ENCODE data around the gene AARS2. TPM values are rescaled to one million over a fixed set of nuclear protein-coding genes. Genes with fewer than 3 reads are reported as not detected.
"Not testable (repeated sequence)": the region's sequence is repeated elsewhere in the genome, so short reads cannot be mapped to it uniquely, and the experiment has no call there.

Gene AARS2
- 8.1 and 9.7 TPM in 2 replicates for total RNA-seq

GRCh38 chr6:44312901-44313788 lies at the start of gene AARS2:
Gene AARS2 (minus strand): TSS chr6:44313347. CDS start chr6:44313323, 24 bp downstream.
- DNase-seq (ENCODE audit: low read depth in 2 of 2) = peak; percentile 89 to 92

- DNase-seq (ENCODE audit: low read depth in 2 of 2) = no peak
These were observed 48.8 kb upstream of the AARS2 start for GRCh38 chr6:44361947-44362346.

- DNase-seq (ENCODE audit: low read depth in 2 of 2) = no peak
These were observed 46.8 kb upstream of the AARS2 start for GRCh38 chr6:44359973-44360372.

DNA sequence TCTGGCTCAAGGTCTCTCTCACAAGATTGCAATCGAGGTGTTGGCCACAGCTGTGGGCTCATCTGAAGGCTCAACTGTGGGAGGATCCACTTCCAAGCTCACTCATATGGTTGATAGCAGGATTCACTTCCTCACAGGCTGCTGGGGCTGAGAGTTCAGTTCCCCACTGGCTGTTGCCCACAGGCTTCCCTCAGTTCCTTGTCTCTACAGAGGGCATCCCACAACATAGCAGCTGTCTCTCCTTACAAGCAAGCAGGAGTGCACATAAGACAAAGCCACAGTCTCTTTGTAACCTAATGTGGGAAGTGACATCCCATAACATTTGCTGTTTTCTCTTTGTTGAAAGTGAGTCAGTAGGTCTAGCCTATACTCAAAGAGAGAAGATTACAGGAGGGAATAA lies 43.3 kb upstream of the AARS2 start:
- DNase-seq (ENCODE audit: low read depth in 2 of 2) = no peak

- no peak for DNase-seq (ENCODE audit: low read depth in 2 of 2)
These were observed 42.5 kb upstream of the AARS2 start for GRCh38 chr6:44355640-44356039.

DNA sequence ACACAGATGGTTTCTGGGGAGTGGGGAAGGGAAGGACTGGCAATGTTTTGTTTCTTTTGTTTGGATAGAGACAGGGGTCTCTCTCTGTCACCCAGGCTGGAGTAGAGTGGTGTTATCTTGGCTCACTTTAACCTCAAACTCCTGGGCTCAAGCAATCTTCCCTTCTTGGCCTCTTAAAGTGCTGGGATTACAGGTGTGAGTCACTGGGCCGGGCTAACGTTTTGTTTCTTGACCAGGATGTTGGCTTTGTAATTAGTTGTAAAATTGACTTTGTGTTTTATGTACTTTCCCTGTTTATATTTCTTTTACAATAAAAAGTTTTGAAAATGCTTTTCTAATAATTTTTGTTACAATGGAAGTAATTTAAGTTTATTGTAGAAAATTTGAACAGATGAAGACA lies 40.2 kb upstream of the AARS2 start:
- DNase-seq (ENCODE audit: low read depth in 2 of 2) = no peak

DNA sequence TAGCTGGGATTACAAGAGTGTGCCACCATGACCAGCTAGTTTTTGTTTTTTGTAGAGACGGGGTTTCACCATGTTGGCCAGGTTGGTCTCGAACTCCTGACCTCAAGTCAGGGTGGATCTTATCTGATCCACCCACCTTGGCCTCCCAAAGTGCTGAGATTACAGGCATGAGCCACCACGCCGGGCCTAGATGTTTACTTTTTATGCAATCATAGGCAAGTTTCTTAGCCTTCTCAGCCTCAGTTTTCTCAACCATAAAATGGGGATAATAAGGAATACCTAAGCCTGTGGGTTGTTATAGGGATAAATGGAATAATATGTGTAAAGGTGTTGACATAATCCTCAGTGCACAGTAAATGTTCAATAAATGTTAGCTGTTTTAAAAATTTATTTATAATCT lies 39.1 kb upstream of the AARS2 start:
- DNase-seq (ENCODE audit: low read depth in 2 of 2) = no peak

DNA sequence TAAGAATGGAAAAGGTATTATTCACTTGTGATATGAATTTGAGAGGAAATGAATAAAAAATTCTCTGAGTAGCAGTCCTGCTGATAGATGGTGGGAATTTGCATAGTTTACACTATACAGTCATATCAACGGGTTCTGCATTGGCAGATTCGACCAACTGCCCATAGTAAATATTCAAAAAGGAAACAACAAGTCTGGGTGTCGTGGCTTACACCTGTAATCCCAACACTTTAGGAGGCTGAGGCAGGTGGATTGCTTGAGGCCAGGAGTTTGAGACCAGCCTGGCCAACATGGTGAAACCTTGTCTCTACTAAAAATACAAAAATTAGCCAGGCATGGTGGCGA lies 37.5 kb upstream of the AARS2 start:
- DNase-seq (ENCODE audit: low read depth in 2 of 2) = not testable (repeated sequence)

- DNase-seq (ENCODE audit: low read depth in 2 of 2) = no peak
These were observed 36.9 kb upstream of the AARS2 start for GRCh38 chr6:44349904-44350649.

- not testable (repeated sequence) for DNase-seq (ENCODE audit: low read depth in 2 of 2)
These were observed 33.7 kb upstream of the AARS2 start for GRCh38 chr6:44346818-44347217.

GRCh38 chr6:44342489-44342888 lies 29.3 kb upstream of the AARS2 start, which contains the start of gene SPATS1:
Gene SPATS1 (plus strand): TSS chr6:44342650. CDS start chr6:44343096, 446 bp downstream.
- no peak for DNase-seq (ENCODE audit: low read depth in 2 of 2)

DNA sequence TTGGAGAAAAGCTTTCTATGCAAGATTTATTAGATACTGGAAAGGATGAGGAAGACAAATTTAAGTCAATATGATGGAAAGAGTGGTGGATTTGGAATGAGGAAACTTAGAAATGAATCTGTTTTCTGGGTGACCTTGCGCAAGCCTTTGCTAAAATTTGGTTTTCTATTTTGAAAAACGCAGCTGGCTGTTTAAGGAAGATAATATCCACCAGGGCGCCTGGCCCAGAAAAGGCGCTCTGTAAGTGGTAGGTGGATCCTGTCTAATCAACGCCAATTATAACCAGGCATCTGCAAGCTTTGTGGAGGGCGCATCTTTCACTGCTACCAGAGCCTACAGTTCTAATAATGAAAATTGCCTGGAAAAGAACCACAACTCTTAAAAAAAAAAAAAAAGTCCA lies 28.9 kb upstream of the AARS2 start:
- DNase-seq (ENCODE audit: low read depth in 2 of 2) = no peak

DNA sequence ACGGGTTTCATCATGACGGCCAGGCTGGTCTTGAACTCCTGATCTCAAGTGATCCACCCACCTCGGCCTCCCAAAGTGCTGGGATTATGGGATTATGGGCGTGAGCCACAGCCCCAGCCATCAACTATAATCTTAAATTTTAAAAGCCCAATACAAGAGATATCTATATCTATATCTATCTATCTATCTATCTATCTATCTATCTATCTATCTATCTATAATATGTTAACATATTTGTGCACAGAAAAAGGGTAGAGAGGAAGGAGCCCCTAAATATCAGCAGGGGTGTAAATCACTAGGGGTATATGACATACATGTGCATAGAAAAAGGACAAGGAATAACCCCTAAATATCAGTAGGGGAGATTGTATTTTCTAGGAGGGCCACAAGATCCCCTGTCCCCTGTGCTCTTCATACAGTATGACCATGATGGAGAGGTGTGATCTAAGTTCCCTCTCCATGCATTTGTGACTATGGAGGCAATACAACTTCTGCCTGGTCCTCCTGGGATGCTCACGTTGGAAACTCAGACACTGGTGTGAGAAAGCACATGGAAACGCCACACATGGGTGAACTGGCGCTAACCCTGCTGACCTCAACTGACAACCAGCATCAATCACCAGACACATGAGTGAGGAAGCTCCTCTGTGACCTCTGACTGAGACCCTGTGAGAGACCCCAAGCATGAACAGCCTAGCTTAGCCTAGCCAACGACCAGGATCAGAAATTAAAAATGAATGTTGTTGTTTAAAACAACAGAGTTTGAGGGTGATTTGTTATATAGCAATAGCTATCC lies 28.1 kb upstream of the AARS2 start:
- no peak for DNase-seq (ENCODE audit: low read depth in 2 of 2)

DNA sequence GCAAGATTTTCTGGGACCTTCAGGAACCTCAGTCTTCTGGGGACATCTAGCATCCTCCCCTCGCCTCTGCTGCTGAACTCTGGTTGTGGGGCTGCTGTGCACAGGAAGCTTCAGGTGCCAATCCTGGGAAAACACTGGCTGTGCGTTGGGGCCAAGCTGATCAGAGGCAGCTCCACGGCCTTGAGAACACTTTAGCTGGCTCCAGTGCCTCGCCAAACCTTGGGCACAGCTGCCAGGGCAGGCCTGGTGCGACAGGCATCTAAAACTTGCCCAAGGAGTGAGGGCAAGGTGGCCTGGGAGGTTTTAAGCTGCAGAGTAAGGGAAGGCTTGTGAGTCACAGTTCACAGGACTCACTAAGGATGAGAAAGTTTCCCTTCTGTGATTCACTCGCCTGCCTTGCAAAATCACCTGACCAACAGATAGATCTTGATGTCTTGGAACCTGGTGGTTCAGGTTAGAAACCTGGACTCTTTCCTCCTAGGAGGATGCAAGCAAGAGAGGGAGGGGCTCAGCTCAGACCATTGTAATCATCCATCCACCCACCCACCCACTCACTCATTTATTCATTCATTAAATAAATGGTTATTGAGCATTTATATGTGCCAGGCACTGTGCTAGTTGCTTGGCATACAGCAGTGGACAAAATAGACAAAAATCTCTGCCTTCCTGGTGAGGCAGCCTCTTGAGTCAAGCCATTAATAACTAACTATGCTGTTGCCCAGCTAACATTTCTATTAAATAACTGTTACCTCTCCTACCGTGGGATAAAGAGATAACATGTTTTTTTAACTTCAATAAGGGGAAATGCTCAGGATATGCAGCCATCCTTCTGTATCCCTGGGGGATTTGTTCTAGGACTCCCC lies 26.8 kb upstream of the AARS2 start:
- DNase-seq (ENCODE audit: low read depth in 2 of 2) = peak; percentile 5 to 28

- peak in 1 of 2 donors; percentile 90 for DNase-seq (ENCODE audit: low read depth in 2 of 2)
These were observed 26.2 kb upstream of the AARS2 start for GRCh38 chr6:44339301-44339700.

DNA sequence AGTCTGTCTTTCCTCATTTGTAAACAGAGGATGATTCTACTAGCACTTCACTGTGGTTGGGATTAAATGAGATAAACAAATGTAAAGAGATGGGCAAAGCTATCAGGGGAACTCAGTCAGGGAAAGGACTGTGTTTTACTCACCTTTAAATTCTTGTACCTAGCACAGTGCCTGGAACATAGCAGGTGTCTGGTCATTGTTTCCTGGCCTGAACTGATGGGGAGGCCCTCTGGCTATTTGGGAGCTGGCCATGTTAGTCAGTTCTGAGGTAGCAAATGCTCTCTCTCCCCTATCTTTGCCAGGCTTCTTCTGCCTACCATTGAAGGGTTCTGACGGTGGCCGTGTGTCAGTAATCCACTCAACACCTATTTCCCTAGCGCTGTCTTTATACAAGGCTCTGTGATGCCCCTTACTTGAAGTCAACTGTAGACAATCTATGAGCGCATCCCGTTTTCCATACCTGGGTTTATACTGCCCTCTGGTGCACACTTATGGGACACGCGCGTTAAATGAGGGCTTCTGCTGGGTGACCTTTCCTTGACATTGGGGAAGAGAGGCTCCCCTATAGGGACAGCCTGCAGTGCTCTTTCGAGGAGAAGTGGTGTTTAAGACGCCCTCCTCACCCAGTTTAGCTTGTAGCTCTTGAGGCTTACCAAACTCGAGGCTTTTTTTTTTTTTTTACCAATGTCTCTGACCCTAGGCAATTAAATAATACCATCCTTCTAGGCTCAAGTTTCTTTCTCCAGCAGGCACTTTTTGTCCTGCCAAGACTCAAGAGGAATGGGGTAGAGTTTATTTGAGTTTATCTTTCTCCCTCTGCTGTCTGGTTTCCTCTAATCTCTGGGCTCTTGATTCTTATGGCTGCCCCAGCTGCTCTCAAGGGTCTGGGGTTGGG lies 25.3 kb upstream of the AARS2 start:
- DNase-seq (ENCODE audit: low read depth in 2 of 2) = peak; percentile 64 to 76

DNA sequence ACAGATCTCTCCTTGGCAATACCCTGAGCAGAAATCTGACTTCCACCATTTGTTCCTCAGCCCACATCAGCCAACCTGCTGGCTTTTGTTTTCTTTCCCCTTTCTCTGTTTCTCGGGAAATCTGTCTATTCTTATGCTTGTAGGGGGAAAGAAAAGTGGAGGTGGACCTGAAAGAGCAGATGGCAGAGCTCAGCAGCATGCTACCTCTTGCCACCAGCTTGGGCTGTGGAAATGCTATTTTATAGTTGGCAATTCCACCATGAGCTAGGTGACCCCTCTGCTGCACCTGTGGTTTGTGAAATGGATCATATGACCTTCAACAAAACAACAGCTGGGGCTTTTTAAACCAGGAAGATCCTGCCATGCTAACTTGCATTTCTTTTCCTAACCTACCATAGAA lies 22.5 kb upstream of the AARS2 start:
- DNase-seq (ENCODE audit: low read depth in 2 of 2) = no peak

DNA sequence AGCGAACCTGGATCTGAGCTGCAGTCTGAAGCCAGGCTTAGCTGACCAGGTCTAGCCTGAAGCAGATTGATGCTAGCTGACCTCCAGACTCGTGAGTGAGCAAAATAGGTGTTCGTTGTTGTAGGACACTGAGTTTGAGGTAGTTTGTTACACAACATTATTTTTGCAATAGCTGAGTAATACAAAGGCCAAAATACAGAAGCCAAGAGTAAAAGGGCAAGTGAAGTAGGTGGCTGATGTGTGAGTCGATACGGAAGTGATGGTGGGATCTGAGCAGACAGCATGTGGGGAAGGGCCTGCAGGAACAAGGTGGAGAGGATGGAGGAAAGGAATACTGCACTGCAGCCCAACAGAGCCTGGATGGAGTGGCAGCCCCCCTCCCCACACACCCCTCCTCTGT lies 20.8 kb upstream of the AARS2 start:
- no peak for DNase-seq (ENCODE audit: low read depth in 2 of 2)

GRCh38 chr6:44333273-44333919 lies 20.2 kb upstream of the AARS2 start:
- DNase-seq (ENCODE audit: low read depth in 2 of 2) = no peak
